OCI-LY7 (cell line): ENCODE results near the gene GPX8. TPM values are rescaled to one million over a fixed set of nuclear protein-coding genes. Genes with fewer than 3 reads are reported as not detected.

Source experiments
- BruUV-seq: library from RNA; stranded (reverse); fragments of 400-500 nt; replicated peaks from 2 replicates; lab custom pipeline; 2021; lab: Mats Ljungman, UMichigan
- CTCF ChIA-PET: fragments of 300-600 bp; sonication (Branson Sonifier 250); formaldehyde crosslinking; loops from one replicate; lab custom pipeline; 2022; ENCODE audit warnings: antibody characterized with exemption; ENCODE audit not compliant: unreplicated experiment; lab: Charles Lee
- POLR2A ChIA-PET: fragments of 300-600 bp; sonication (Branson Sonifier 250); formaldehyde crosslinking; loops from one replicate; lab custom pipeline; 2022; ENCODE audit warnings: antibody characterized with exemption; lab: Charles Lee
- DNase-seq: peaks from one replicate; pipeline ENCODE4 v3.0.0-alpha.2; 2015; ENCODE audit warnings: low spot score
- H2AFZ ChIP-seq: fragments of 200-600 bp; sonication (generic), shearing (Covaris generic); 2 replicates; pipeline ENCODE4 v1.6.1; 2014; ENCODE audit warnings: mild to moderate bottlenecking, antibody characterized with exemption, low read length, moderate library complexity
- H3K27ac ChIP-seq: fragments of 200-600 bp; sonication (generic); 2 replicates; pipeline ENCODE4 v1.5.1; 2014; ENCODE audit warnings: mixed run types, low read depth, mild to moderate bottlenecking, moderate library complexity, low read length, inconsistent platforms; ENCODE audit not compliant: poor library complexity, severe bottlenecking
- H3K36me3 ChIP-seq: fragments of 200-600 bp; sonication (generic); 2 replicates; pipeline ENCODE4 v1.6.1; 2014; ENCODE audit warnings: mild to moderate bottlenecking, antibody characterized with exemption, low read length, moderate library complexity, mixed read lengths; ENCODE audit not compliant: insufficient read depth
- H3K4me1 ChIP-seq: fragments of 200-600 bp; sonication (generic); 2 replicates; pipeline ENCODE4 v1.5.1; 2014; ENCODE audit warnings: mild to moderate bottlenecking, low read length; ENCODE audit not compliant: insufficient read depth, poor library complexity, severe bottlenecking
- H3K4me2 ChIP-seq: fragments of 200-600 bp; sonication (generic); 2 replicates; pipeline ENCODE4 v1.6.1; 2014; ENCODE audit warnings: mild to moderate bottlenecking, low read length
- H3K4me3 ChIP-seq: fragments of 200-600 bp; sonication (generic); 2 replicates; pipeline ENCODE4 v1.5.1; 2014; ENCODE audit warnings: mild to moderate bottlenecking, low read depth, low read length; ENCODE audit not compliant: poor library complexity, severe bottlenecking
- H3K79me2 ChIP-seq: fragments of 200-600 bp; sonication (generic); 2 replicates; pipeline ENCODE4 v1.6.1; 2016; ENCODE audit warnings: low read depth, mild to moderate bottlenecking, low read length, moderate library complexity, mixed read lengths; ENCODE audit not compliant: insufficient read depth
- H3K9me2 ChIP-seq: fragments of 200-600 bp; sonication (generic); 2 replicates; pipeline ENCODE4 v1.6.1; 2016; ENCODE audit warnings: mild to moderate bottlenecking, low read length, mixed read lengths; ENCODE audit not compliant: insufficient read depth
- H3K9me3 ChIP-seq: fragments of 200-600 bp; sonication (generic); 2 replicates; pipeline ENCODE4 v1.6.1; 2014; ENCODE audit warnings: mild to moderate bottlenecking, mixed run types, low read length, mixed read lengths
- H4K20me1 ChIP-seq: fragments of 200-600 bp; sonication (generic); 2 replicates; pipeline ENCODE4 v1.6.1; 2014; ENCODE audit warnings: mild to moderate bottlenecking, antibody characterized with exemption, low read length, moderate library complexity, mixed read lengths; ENCODE audit not compliant: insufficient read depth
- EZH2phosphoT487 ChIP-seq: fragments of 200-600 bp; sonication (generic); IDR thresholded peaks from 2 replicates; pipeline ENCODE4 v1.6.1; 2018; ENCODE audit warnings: low read depth, borderline replicate concordance, mild to moderate bottlenecking, mixed run types, antibody characterized with exemption, low read length, moderate library complexity, mixed read lengths
- intact Hi-C: fragments of 100-400 bp; cut with micrococcal nuclease; formaldehyde crosslinking; loops from one replicate; pipeline ENCODE4 v1.10.0; 2022; ENCODE audit not compliant: unreplicated experiment
- total RNA-seq, 2 experiments: library from RNA; depleted of rRNA in 1 of 2; stranded (reverse); fragments of >200 nt in 1 of 2; shearing (Covaris generic) in 1 of 2; gene quantifications; 2 replicates each; pipeline ENCODE4 v1.2.3, GENCODE V29; 2014 to 2022
- TF ChIP-seq, protein P1 (sequence below): fragments of 200-600 bp; sonication (generic); conservative IDR thresholded peaks from 2 replicates; pipeline ENCODE4 v1.5.1; 2014; ENCODE audit warnings: mild to moderate bottlenecking, antibody characterized with exemption, low read length, moderate library complexity, mixed read lengths

Gene GPX8
- total RNA-seq, 2 experiments from 2014 or later = not detected

- Histone ChIP-seq H3K27ac (no peak overlapping the region), H2AFZ (no peak overlapping the region), H3K9me2 (no peaks in the 10 kb centered on the region), H3K4me3 (no peak overlapping the region), H3K79me2 (no peaks in the 10 kb centered on the region), H3K4me1 (no peaks in the 10 kb centered on the region), H3K9me3 (no peaks in the 10 kb centered on the region), H3K36me3 (no peaks in the 10 kb centered on the region), H4K20me1 (no peaks in the 10 kb centered on the region), H3K4me2 (no peak overlapping the region)
- ChIA-PET POLR2A (interaction anchor here (0.6 to 1.2 kb wide), 2 partner anchors 11 to 21 kb away, joined by 4 read pairs; no protein-coding TSS in a partner anchor), CTCF (no interaction called here)
- intact Hi-C loops = no loop called here
- no TSS peak for BruUV-seq
- no peak for TF ChIP-seq EZH2phosphoT487
- TF ChIP-seq, protein P1, sequence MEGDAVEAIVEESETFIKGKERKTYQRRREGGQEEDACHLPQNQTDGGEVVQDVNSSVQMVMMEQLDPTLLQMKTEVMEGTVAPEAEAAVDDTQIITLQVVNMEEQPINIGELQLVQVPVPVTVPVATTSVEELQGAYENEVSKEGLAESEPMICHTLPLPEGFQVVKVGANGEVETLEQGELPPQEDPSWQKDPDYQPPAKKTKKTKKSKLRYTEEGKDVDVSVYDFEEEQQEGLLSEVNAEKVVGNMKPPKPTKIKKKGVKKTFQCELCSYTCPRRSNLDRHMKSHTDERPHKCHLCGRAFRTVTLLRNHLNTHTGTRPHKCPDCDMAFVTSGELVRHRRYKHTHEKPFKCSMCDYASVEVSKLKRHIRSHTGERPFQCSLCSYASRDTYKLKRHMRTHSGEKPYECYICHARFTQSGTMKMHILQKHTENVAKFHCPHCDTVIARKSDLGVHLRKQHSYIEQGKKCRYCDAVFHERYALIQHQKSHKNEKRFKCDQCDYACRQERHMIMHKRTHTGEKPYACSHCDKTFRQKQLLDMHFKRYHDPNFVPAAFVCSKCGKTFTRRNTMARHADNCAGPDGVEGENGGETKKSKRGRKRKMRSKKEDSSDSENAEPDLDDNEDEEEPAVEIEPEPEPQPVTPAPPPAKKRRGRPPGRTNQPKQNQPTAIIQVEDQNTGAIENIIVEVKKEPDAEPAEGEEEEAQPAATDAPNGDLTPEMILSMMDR = no peak
- no peak for DNase-seq
Observed at GRCh38 chr5:55188656-55189540, 28.9 kb downstream of the GPX8 start.

- POLR2A ChIA-PET = no interaction called here
- no peak overlapping the region for H3K4me3 ChIP-seq
- no peak for DNase-seq
- intact Hi-C loops = no loop called here
- H3K9me3 ChIP-seq = no peaks in the 10 kb centered on the region
- H4K20me1 ChIP-seq = no peaks in the 10 kb centered on the region
- H2AFZ ChIP-seq = no peak overlapping the region
- CTCF ChIA-PET = no interaction called here
- no peaks in the 10 kb centered on the region for H3K79me2 ChIP-seq
- H3K36me3 ChIP-seq = no peaks in the 10 kb centered on the region
- no peak overlapping the region for H3K4me2 ChIP-seq
- no peaks in the 10 kb centered on the region for H3K4me1 ChIP-seq
- no peaks in the 10 kb centered on the region for H3K9me2 ChIP-seq
- TF ChIP-seq, protein P1 = no peak
- TF ChIP-seq EZH2phosphoT487 = no peak
- no TSS peak for BruUV-seq
- no peak overlapping the region for H3K27ac ChIP-seq
Observed at GRCh38 chr5:55191165-55191564, 31.2 kb downstream of the GPX8 start.

GRCh38 chr5:55205001-55205400 lies 45.0 kb downstream of the GPX8 start:
- TF ChIP-seq, protein P1 = no peak
- no peak for TF ChIP-seq EZH2phosphoT487
- no peak overlapping the region for H3K4me2 ChIP-seq
- H3K9me2 ChIP-seq = no peaks in the 10 kb centered on the region
- BruUV-seq = no TSS peak
- no peaks in the 10 kb centered on the region for H4K20me1 ChIP-seq
- H3K36me3 ChIP-seq = no peaks in the 10 kb centered on the region
- no peak overlapping the region for H3K27ac ChIP-seq
- H3K4me3 ChIP-seq = no peak overlapping the region
- intact Hi-C loops = no loop called here
- ChIA-PET CTCF (no interaction called here), POLR2A (no interaction called here)
- H3K4me1 ChIP-seq = no peaks in the 10 kb centered on the region
- H3K9me3 ChIP-seq = no peaks in the 10 kb centered on the region
- H2AFZ ChIP-seq = no peak overlapping the region
- no peaks in the 10 kb centered on the region for H3K79me2 ChIP-seq
- DNase-seq = no peak
